Smooth muscle cell (in vitro differentiated cells): ENCODE data around the gene AMOTL1. TPM values are rescaled to one million over a fixed set of nuclear protein-coding genes. Genes with fewer than 3 reads are reported as not detected.

Experiments used
- DNase-seq: peaks from one replicate; lab custom pipeline; 2025; ENCODE audit not compliant: unreplicated experiment; lab: John Stamatoyannopoulos, UW
- H2AFZ ChIP-seq: fragments of 200-600 bp; sonication (generic); 2 replicates; pipeline ENCODE4 v1.6.0; 2016; ENCODE audit warnings: antibody characterized with exemption, low read depth, mild to moderate bottlenecking
- H3F3A ChIP-seq: fragments of 200-600 bp; sonication (generic); 2 replicates; pipeline ENCODE4 v1.6.0; 2017; ENCODE audit warnings: antibody characterized with exemption, low read depth
- H3K27ac ChIP-seq: fragments of 200-600 bp; sonication (generic); 2 replicates; pipeline ENCODE4 v1.5.1; 2016; ENCODE audit warnings: low read depth, mild to moderate bottlenecking
- H3K27me3 ChIP-seq: fragments of 200-600 bp; sonication (generic); 2 replicates; pipeline ENCODE4 v1.6.1; 2016; ENCODE audit warnings: low read depth, mild to moderate bottlenecking
- H3K36me3 ChIP-seq: fragments of 200-600 bp; sonication (generic); 2 replicates; pipeline ENCODE4 v1.5.1; 2016; ENCODE audit warnings: low read depth
- H3K4me1 ChIP-seq: fragments of 200-600 bp; sonication (generic); 2 replicates; pipeline ENCODE4 v1.5.1; 2016; ENCODE audit warnings: low read depth
- H3K4me2 ChIP-seq: fragments of 200-600 bp; sonication (generic); 2 replicates; pipeline ENCODE4 v1.6.0; 2016; ENCODE audit warnings: mild to moderate bottlenecking
- H3K4me3 ChIP-seq: fragments of 200-600 bp; sonication (generic); 2 replicates; pipeline ENCODE4 v1.5.1; 2016; ENCODE audit warnings: mild to moderate bottlenecking
- H3K79me2 ChIP-seq: fragments of 200-600 bp; sonication (generic); 2 replicates; pipeline ENCODE4 v1.6.0; 2016; ENCODE audit warnings: low read depth, mild to moderate bottlenecking
- H3K9ac ChIP-seq: fragments of 200-600 bp; sonication (generic); 2 replicates; pipeline ENCODE4 v1.6.0; 2016; ENCODE audit warnings: low read depth
- H3K9me3 ChIP-seq: fragments of 200-600 bp; sonication (generic); replicated peaks from 2 replicates; pipeline ENCODE4 v1.5.1; 2016; ENCODE audit warnings: low read depth
- H4K20me1 ChIP-seq: fragments of 200-600 bp; sonication (generic); 2 replicates; pipeline ENCODE4 v1.6.0; 2016; ENCODE audit warnings: low read depth
- WGBS: methylation state at CpG from one replicate; pipeline ENCODE4 v1.1.7; 2016; ENCODE audit warnings: low lambda C conversion rate; 5-methylcytosine and 5-hydroxymethylcytosine counted together
- polyA plus RNA-seq: library from polyadenylated mRNA; unstranded; fragments of >200 nt; fragmentation: Nextera tagmentation; extraction: Ambion mirVana; gene quantifications from 2 replicates; pipeline ENCODE4 v1.2.1, GENCODE V29; 2016
- total RNA-seq: library from RNA; depleted of rRNA; stranded (reverse); fragments of >200 nt; gene quantifications from 2 replicates; pipeline ENCODE4 v1.2.3, GENCODE V29; 2014
- TF ChIP-seq, protein P1 (sequence below): fragments of 200-600 bp; sonication (generic); IDR thresholded peaks from 2 replicates; pipeline ENCODE4 v1.5.1; 2017; ENCODE audit warnings: borderline replicate concordance, mild to moderate bottlenecking, antibody characterized with exemption; ENCODE audit not compliant: insufficient read depth, poor library complexity, severe bottlenecking

The AMOTL1 gene
- total and polyA plus RNA-seq, 2 experiments from 2014 or later = 23.4 to 61.0 TPM

DNA sequence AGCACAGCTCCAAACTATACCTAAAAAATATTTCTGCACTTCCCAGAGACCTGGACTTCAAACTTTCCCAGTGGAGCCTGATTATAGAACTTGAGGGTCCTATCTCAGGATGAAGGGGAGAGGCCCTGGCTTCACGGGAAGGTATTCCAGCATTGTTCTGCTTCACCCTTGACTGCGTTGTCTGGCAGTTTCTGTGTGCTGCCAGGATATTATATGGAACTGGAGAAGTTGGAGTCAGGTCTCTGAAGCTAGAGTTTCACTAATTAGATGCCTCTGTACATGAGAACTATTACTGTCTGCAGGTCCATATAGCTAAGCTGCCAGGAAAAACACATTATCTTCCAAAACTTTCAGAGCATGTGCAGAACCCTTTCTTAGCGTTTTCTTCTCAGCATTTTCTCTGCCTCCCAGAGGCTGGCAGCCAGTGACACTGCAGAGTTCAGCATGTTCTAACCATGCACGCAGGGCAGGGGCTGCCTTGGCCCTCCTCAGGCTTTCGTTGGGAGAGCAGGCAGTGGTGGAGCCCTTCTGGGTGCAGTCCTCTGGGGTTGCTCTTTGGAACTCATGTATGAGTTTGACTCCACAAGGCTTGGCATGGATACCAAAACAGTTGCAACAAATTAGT is 105.9 kb downstream of the AMOTL1 start:
- H3K4me1 ChIP-seq = peaks cover 12% of the 10 kb centered on the region
- H3F3A ChIP-seq = peaks cover 10% of the 10 kb centered on the region
- peaks cover 3% of the 10 kb centered on the region for H3K79me2 ChIP-seq
- no peak overlapping the region for H2AFZ ChIP-seq
- peak overlapping the region; percentile 97 for H3K27ac ChIP-seq
- no peaks in the 10 kb centered on the region for H3K9me3 ChIP-seq
- H4K20me1 ChIP-seq = no peaks in the 10 kb centered on the region
- peaks cover 22% of the 10 kb centered on the region for H3K36me3 ChIP-seq
- 83% methylated on average over 5 of the region's 5 CpGs for WGBS
- no peak overlapping the region for H3K9ac ChIP-seq
- TF ChIP-seq, protein P1, sequence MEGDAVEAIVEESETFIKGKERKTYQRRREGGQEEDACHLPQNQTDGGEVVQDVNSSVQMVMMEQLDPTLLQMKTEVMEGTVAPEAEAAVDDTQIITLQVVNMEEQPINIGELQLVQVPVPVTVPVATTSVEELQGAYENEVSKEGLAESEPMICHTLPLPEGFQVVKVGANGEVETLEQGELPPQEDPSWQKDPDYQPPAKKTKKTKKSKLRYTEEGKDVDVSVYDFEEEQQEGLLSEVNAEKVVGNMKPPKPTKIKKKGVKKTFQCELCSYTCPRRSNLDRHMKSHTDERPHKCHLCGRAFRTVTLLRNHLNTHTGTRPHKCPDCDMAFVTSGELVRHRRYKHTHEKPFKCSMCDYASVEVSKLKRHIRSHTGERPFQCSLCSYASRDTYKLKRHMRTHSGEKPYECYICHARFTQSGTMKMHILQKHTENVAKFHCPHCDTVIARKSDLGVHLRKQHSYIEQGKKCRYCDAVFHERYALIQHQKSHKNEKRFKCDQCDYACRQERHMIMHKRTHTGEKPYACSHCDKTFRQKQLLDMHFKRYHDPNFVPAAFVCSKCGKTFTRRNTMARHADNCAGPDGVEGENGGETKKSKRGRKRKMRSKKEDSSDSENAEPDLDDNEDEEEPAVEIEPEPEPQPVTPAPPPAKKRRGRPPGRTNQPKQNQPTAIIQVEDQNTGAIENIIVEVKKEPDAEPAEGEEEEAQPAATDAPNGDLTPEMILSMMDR = no peak
- H3K4me3 ChIP-seq = no peak overlapping the region
- no peaks in the 10 kb centered on the region for H3K27me3 ChIP-seq
- H3K4me2 ChIP-seq = no peak overlapping the region
- DNase-seq = no peak

DNA sequence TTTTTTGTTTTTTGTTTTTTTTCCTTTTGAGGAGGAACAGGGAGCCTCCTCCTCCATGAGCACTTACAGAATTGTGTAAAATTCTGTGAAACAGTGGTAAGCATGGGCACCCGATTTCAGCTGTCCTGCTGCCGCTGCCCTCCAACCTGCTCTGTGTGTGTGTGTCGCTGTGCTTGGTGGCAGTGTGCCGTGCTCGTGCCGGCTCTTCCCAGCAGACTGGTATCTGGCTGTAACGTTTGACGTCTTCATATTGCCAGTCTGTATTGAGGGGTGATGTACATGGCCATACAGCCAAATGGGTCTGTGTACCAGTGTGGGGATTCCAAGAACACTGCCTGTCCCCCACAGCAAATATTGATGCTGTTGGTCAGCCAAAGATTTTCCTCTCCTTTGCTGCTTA is 108.1 kb downstream of the AMOTL1 start:
- no peak for DNase-seq
- WGBS = 73% methylated on average over 8 of the region's 8 CpGs

DNA sequence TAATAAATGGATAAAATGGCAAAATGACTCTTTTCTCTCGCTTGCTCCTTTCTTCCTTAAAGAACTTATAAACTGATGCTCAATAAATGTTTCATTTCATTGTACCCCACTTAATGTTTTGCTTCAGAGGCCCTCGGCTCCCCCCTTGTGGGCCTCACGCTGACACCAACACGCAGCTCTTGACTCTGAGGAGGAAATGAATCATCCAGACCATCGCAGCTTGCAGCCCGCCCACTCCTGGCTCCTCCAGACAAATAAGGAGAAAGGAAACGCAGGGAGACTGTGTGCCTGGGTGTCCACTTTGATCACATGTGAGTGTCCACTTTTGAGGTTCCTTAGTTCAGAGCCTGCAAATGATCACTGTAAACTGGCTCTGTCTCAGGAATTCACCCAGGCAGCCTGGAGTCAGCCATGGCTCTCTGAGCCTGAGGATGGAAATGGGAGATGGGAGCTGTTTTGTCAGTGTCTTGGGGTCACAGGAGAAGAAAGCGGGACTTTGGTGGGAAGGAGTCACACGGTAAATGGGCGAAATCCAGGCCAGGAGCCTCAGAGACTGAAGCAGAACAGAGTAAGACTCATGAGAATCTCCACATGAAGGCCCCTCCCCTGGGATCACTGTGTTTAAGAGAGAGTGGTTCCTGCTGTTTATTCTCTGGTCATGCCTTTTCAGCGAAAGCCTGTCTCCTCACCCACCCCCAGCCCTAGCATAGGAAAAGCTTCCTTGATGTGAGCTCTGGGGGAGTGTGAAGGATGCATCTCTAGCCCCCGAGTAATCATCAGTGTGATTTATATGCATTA is 108.7 kb downstream of the AMOTL1 start:
- Histone ChIP-seq H3K4me2 (peak overlapping the region; percentile 71), H3K4me1 (peaks cover 12% of the 10 kb centered on the region), H3K4me3 (no peak overlapping the region), H4K20me1 (no peaks in the 10 kb centered on the region), H2AFZ (no peak overlapping the region), H3K9me3 (no peaks in the 10 kb centered on the region), H3K27ac (peak overlapping the region; percentile 97), H3K36me3 (no peaks in the 10 kb centered on the region), H3K79me2 (no peaks in the 10 kb centered on the region), H3K27me3 (no peaks in the 10 kb centered on the region), H3F3A (peaks cover 10% of the 10 kb centered on the region), H3K9ac (peak overlapping the region; percentile 91)
- TF ChIP-seq, protein P1 = peak; percentile 14
- WGBS = 14% methylated on average over 12 of the region's 12 CpGs
- peak; percentile 51 for DNase-seq

More for the DNA sequence above, 108.1 kb downstream of the AMOTL1 start:
- no peaks in the 10 kb centered on the region for H4K20me1 ChIP-seq
- peak overlapping the region; percentile 91 for H3K9ac ChIP-seq
- H3K4me3 ChIP-seq = no peak overlapping the region
- peaks cover 2% of the 10 kb centered on the region for H3K36me3 ChIP-seq
- H2AFZ ChIP-seq = no peak overlapping the region
- peak overlapping the region; percentile 71 for H3K4me2 ChIP-seq
- no peaks in the 10 kb centered on the region for H3K27me3 ChIP-seq
- no peaks in the 10 kb centered on the region for H3K9me3 ChIP-seq
- peak overlapping the region; percentile 97 for H3K27ac ChIP-seq
- no peaks in the 10 kb centered on the region for H3K79me2 ChIP-seq
- TF ChIP-seq, protein P1 = no peak
- peaks cover 10% of the 10 kb centered on the region for H3F3A ChIP-seq
- peaks cover 12% of the 10 kb centered on the region for H3K4me1 ChIP-seq
